Measurements from ENCODE around the gene RXFP2.

Gene RXFP2

DNA sequence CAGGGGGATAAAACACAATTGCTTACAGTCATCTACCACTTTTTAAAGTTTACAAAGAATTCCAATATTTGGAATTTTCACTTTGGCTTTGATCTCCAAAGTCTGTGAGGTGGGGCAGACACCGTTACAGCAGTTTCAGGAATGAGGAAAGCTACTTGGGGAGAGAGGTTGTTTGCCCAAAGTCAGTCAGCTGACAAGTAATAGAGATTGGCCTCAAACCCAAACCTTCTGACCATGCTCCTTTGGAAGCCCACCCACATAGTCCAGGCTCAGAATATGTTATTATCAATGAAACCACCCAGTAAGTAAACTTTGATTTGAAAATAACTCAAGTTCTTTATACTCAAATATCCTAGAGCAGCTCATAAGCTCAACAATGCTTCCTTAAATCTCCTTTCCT, 29.0 kb downstream of the RXFP2 start:
- DNase-seq, result no peak

DNA sequence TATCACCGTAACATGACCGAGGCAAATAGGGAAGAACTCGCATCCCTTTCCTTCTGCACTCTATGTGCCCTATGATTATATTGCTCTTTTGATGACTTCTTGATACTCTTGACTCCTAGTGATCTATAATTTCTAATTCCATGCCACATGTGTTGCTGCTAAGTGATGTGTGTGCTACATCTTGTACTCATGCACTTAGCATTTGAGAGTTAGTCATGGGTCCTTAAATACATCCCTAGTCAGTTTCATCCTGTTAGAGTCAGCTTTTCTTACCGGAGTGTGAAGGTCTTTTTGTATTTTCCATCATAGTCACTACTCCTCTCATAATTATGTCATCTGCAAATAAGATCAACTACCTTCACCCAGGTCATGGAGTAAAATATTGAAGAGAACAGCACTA, 30.2 kb downstream of the RXFP2 start:
- DNase-seq, result no peak

DNA sequence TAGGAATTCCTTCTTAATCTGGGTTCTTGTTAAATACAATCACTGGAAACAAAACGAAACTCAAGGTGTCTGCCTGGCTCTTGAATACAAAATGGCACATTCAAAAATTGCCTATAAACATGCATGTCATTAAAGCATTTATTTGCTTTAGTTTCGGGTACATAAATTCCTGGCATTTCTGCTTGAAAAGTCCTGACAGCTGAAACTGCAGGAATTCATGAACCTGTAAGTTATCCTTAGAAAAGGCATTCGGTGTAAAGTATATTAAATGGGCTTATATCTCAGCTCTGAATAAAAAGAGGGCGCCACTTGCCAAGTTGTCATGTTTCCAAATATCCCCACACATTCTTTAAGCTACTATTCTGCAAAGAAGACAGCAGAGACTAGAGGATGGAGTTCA, 32.9 kb downstream of the RXFP2 start:
- no peak for DNase-seq

DNA sequence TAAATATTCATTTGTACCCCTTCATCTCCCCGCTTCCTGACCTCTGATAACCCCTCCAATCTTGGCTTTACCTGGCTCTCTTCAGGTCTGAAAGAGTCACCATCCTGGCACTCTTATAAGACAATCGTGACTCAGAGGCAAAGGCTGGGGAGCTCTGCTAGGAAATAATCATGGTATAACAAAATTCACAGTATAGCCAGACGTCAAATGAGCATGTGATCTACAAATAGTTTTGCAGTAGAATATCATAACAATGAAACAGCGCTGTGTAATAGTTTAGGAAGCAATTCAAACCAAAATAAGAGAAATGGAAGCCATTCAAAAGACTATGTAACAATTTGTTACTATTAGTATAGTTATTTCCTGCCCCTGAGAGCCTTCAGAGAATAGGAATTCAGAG, 34.2 kb downstream of the RXFP2 start:
- DNase-seq, result no peak

DNA sequence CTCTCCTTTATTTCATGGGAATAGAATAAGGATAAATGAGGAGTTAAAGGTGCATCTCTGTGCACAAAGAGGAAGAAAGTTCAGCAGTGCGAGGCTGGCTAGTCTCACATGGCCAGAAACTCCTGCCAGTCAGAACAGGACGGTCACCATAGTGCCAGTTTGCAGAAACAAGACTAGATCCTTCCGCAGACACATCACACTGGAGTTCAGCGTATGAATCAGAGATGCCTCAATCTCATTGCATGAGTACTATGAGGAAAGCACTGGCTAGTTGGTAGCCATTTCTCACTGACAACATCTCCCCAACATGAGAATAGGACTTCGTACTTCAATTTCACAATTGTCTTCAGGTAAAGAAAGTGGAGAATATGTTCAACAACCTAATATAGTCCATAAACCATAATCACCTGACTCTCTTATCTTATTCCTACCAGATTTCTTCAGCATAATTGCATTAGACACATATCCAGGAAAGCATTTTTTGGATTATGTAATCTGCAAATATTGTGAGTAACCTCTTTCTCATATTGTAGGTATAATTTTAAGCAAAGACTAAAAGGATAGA, 34.9 kb downstream of the RXFP2 start:
- DNase-seq, result no peak

DNA sequence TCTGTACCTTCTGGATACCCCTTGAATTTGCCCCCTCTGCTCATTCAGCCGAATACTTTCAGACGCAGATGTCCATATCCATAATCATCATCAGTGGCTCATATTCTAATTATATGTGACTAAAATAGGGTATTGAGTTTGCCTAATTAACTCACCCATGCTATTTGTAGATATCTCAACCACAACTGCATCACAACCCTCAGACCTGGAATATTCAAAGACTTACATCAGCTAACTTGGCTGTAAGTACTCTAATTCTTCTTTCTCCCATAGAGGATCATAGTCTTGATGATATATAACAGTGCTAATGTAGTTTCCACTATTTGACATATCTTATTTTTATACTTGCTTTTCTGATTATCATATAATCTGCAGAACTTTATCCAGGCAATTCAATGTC, 35.8 kb downstream of the RXFP2 start:
- no peak for DNase-seq

DNA sequence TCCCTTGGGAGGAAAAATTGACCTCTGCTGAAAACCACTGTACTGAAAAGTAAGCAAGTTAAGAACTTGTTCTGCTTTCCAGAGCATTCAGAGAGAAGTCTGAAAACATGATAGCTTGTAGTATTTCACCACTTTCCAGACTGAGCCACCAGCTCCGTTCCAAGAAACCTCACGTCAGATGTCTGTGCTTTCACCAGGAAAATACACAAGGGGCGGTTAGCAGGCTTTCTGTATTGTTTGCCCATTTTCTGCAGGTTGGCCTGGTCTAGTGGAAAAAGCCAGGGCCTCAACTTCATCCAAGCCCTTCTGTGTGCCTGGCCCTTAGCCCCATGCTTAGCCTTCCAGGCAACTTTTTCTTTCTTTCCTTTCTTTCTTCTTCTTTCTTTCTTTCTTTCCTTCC, 36.4 kb downstream of the RXFP2 start:
- DNase-seq, result no peak

DNA sequence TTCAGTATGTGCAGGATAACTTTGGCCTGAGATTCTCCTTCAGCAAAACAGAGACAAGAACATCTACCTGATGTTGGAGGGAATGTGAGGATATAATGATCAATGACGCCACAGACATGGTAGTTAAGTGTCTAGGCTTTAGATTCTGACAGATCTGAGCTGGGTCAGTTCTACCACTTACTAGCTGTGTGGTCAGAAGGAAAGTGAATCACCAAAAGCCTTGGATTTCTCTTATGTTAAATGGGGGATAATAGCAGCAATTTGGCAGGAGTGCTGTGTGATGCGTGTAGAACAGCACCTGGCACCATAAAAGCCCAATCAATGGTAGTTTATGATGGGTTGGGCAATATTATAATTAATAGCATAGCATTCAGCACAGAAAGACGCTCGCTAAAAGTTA, 41.7 kb downstream of the RXFP2 start:
- no peak for DNase-seq

DNA sequence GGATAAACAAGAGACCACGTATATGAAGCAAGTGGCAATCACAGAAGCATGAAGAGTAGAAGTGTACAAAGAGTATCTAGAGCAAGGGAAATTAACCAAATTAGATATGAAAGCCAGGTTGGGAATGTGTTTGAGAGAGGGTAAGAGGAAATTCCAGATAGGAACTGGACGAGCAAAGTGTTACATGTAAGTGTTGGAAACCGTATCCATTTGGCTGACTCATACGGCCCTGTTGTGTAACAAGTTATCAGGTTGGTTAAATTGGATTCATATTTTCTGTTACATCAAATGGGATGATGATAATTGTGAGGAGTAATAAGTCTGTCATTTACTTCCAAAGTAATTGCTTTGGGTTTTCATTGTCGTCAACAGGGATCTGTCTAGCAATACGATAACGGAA, 46.7 kb downstream of the RXFP2 start:
- no peak for DNase-seq

DNA sequence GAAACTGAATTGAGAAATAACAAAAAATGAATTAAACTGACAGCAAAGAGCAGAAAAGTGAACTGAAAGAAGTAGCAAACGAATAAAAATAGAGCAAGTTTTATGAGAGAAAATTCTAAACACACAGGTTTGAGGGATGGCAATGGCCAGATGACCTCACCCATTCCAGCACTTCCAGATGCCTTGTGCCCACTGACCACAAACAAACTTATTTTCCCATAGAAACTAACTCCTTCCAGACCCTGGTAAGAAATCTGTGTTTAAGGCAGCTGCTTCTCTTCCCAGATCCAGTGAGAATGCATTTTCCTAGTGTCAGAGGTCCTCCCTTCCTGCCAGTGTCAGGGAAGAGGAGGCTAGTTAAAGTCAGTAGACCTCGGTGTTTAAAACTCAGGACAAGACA, 51.7 kb downstream of the RXFP2 start:
- DNase-seq, result no peak

DNA sequence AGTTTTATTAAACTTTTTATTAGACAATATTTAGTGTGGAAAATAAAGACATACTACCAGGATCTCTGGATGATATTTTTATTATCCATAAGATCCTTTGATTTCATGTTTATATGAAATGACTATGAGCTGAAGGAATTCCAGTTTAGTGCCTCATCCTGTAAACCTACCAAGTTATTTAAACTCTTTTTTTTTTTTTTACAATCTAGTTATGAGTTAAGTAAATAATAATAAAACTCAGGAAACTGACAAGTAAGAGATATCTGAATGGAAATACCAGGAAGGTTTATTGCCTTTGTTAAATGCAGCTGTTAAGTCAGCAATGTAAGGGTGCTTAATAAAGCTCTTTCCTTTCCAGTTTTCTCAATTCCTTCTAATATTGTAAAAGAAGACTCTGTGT, 53.9 kb downstream of the RXFP2 start:
- DNase-seq, result no peak

DNA sequence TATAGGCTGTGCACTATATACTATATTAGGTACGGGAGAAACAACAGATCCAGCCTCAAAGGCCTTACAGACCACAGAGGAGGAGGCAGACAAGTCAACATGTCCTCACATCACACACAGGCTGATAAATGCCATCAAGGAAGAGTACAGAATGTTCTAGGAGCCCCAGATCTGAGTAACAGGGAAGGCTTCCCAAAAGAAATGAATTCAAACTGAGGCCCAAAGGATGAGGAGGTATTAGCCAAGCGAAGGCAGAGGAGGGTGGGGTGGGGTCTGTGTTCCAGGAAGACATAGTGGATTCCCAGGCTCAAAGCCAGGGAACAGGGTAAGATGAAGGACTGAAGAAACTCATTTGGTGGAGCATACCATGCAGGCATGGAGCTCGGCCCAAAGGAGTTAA, 55.1 kb downstream of the RXFP2 start:
- DNase-seq, result no peak

DNA sequence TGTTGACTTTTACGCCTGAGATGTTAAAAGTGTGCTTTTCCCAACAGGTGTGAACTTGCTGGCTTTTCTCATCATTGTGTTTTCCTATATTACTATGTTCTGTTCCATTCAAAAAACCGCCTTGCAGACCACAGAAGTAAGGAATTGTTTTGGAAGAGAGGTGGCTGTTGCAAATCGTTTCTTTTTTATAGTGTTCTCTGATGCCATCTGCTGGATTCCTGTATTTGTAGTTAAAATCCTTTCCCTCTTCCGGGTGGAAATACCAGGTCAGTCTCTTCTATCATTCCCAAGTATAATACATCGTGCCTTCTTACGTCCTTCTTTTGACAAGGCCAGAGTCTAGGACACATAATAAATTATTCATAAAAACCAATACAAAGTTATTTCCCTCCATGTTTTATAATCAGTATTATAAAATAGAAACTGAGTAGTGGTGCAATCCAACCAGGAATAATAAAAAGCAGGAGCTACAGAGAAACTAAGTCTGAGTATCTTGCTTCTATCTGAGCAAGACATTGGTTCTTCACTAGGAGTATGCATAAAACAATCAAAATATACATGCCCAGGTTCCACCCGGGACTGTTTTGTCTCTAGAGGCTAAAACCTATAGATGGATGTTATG, 57.9 kb downstream of the RXFP2 start:
- no peak for DNase-seq

DNA sequence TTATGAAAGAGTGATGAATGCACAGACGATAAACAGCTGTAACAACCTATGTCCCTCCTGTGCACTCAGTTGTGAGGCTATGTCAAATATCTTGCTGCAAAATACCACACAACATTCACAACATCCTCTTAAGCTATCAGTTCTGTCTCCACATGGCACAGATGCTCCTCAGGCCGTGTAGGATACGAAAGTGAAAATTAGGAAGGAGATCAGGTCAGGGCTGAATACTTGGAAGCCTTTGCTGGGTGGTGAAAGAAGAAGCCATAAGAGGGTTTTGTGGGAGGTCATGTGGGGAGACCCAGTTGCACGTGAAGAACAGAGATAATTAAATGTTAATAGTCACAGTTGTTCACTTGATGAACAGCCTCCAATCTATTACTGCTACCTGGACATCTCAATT, 58.9 kb downstream of the RXFP2 start:
- DNase-seq, result no peak

DNA sequence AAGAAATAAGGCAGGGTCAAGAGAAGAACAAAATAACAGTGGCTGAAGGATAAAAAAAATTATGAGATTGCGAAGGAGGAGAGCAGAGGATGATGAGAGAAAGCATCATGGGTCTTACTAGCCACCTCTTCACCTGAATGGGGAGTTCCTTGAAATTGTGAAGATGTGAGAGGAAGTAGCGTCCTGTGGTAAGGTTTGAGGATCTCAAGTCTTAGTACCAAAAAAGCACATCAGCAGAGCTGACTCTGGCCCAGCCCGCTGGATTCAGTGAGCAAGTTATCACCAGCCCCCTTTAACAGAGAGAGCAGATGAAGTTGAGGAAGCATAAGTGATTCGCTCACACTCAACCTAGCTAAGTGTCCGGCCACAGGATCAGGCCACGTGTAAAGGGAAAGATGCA, 61.8 kb downstream of the RXFP2 start:
- DNase-seq, result no peak

DNA sequence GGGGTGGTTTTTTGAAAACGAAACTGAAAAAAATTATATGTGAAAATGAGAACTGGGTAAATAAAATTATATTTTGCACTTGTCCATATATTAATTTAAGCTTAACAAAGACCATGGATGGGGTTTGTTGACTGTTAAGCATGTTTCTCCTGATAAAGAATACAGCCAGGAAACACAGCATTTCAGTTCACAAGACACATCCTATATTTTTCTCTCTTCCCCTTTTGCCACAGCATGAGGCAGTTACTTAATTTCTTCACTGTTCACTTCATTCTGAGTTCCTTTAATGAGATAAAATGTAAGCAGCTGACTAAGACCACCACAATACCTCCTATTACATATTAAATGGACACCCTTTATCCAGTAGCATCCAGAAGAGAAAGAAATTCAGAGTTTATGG, 64.0 kb downstream of the RXFP2 start:
- no peak for DNase-seq

DNA sequence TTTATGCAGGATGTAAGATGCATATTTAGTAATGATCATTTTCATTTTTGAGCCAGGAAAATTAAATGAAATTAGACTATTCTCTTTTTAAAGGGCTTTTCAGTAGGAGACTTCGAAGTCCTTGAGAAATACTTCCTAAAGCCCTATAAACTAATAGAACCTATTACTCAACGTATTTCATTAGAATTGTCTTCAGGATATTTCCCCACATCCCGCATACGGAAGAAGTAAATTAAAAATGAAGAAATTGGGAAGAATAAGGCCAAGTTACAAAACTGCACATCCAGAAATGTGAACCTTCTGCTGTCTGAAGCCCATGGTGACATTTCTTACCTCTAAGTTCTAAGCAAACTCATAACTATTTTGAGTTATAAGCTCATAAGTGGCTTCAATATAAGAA, 66.5 kb downstream of the RXFP2 start:
- DNase-seq, result no peak

DNA sequence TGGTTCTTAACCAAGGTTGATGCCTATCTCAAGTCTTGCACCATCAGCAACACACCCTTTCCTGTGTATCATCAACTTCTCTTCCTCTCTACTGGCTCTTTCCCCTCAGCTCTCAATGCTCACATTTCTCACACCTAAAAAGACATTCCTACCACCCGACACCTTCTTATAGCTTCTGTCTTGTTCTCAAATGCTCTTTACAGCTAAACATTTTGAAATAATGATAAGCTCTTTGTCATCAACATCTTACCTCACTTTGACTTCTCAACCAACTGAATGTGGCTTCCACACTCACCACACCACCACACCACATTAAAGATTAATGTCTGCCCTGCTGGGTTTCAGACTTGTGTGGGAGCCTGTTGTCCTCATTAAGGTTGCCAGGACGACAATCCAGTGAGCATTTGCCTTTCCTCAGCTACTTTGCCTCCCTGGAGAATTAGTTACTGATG, 67.8 kb downstream of the RXFP2 start:
- DNase-seq, result peak; percentile 33

DNA sequence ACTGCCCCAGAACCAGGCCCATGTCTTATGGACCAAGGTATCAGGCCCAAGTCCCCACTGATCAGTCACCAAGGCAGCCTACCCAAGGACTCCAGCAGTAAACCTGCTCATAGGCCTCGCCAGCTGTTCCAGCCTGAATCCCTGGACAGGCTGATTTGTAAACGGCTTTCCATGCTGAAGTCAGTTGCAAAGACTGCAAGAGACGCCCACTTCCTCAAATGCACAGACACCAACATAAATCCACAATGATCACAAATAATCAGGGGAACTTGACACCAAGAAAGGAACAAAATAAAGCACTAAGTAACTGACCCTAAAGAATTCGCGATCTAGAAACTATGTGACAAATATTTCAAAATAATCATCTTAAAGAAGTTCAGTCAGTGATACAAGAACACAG, 75.2 kb downstream of the RXFP2 start:
- no peak for DNase-seq

DNA sequence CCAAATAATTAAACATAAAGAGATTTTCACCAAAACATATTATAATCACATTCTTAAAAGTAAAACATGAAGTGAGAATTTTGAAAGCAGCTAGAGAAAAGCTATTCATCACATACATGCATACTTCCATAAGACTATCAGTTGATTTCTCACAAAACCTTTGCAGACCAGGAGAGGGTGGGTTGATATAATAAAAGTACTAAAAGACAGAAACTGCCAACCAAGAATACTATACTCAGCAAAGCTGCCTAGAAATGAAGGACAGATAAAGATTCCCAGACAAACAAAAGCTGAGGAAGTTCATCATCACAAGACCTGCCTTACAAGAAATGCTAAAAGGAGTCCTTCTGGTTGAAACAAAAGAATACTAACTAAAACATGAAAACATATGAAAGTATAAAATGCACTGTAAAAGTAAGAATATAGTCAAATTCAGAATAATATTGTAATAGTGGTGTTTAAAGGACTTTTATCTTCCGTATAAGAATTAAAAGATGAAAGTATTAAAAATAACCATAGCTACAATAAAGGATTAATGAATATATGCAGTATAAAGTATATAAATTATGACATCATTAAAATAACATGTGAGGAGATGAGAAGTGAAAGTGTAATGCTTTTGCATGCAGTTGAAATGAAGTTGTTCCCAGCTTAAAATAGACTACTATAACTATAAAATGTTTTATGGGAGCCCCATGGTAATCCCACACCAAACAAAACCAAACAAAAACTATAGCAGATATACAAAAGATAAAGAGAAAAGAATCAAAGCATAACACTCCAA, 76.2 kb downstream of the RXFP2 start:
- no peak for DNase-seq

DNA sequence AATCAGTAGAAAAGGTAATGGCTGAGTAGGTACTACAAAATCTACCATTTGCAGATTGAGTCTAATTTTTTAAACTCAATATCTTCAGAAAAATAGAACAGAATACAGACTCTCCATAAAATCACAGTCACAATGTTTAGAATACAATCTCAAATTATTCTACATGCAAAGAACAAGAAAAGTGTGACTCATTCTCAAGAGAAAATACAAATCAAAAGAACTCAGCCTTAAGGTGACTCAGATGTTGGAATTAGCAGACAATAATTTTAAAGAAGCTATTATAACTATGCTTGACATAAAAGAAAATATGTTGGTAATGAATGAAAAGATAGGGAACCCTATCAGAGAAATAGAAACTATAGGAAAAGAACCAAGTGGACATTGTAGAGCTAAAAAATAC, 78.9 kb downstream of the RXFP2 start:
- no peak for DNase-seq

DNA sequence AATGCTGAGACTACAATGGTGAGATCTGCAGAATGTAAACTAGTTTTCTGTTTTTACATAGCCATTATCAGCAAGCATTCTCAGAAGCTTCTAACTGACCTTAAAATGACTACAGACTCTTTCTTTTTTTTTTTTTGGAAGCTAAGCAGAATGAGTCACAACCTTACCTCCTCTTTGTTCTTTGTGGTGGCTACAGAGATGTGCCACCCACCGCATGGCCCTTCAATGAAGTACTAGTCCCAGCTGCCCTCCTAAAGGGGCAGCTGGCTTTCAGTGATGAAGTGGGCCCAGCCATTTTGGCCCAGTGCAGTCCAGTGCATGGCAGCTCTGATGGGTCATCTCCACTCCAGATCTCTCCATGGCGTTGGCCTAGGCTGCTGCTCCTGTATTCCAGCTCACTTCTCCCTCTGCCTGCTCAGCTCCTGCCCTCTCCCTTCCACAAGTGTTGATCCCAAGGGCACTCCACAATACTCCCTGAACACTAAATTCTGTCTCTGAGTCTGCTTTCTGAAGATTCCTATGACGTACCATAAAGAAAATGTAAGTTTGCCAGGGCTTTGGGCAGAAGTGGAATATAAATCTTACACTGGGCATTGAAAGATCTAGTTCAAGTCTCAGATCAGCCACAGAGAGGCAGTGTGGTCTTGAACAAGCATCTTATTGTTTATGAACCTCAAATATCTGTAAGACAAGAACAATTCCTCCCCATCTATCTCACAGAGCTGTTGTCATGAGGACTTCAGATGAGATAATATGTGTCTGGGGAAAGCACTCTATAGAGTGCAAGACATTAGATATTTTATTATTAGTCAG, 85.6 kb downstream of the RXFP2 start:
- DNase-seq, result no peak

DNA sequence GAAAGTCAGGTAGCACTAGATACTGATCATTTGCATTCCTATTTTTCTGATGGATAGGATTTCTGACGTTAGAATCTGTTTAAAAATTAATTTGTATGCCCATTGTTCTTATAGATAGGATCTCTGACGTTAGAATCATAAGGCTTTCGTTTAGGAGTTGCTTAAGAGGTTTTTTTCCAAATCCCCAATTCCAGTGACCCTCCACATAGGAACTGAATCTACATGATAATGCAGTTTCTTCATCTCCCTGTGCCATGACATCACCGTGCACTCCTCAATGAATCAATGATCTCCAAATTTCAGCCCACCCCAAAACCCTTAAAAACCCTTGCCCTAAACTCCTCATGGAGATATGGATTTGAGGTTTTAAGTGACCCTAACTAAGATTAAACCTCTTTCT, 87.2 kb downstream of the RXFP2 start:
- DNase-seq, result no peak

DNA sequence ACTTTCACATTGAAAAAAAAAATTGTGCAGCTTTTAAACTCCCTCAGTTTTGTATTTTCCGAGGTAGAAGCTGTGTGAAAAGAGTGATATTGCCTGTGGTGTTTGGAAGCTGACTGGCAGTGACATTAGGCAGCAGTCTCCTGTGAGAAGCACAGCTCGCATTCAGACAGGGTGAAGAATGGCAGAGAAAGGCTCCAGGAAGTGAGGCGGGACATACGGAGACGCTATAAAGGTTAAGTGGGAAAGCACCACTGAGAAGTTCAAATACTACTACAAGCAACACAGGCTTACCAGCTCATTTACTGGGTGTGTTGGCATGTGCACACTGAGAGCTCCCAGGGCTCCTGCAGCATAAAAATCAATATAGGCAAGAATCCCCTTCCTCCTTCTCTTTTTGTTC, 88.4 kb downstream of the RXFP2 start:
- no peak for DNase-seq

Measured in CD4-positive, alpha-beta T cell treated with Interleukin-6 for 4 hours (primary cell).